ENCODE data around the gene ROBO1. TPM values are rescaled to one million over a fixed set of nuclear protein-coding genes. Genes with fewer than 3 reads are reported as not detected.

ROBO1 gene
- total and polyA plus RNA-seq, 2 of the 13 experiments (the other 11 are each of a cell fraction or from before 2014, with no cell fraction given), result 52.2 to 71.0 TPM

GRCh38 chr3:78872195-78872594 lies 895.6 kb downstream of the ROBO1 start (continued):
- TF ChIP-seq ZBTB3 (CRISPR knock-in tag; IDR thresholded peaks at IDR 0.05; ENCODE audit: borderline replicate concordance, low read depth) (peak; percentile 57; the same call in 1 of the 2 replicates), ZSCAN9 (CRISPR knock-in tag; IDR thresholded peaks at IDR 0.05; ENCODE audit: borderline replicate concordance) (no peak; the same call in 1 of the 2 replicates), ZNF10 (CRISPR knock-in tag; IDR thresholded peaks at IDR 0.05; ENCODE audit: borderline replicate concordance, low read depth) (no peak), GATAD2A (CRISPR knock-in tag; IDR thresholded peaks at IDR 0.05) (peak; percentile 89), ARNT2 (CRISPR knock-in tag; IDR thresholded peaks at IDR 0.05; ENCODE audit: low read depth) (no peak), GFI1 (CRISPR knock-in tag; IDR thresholded peaks at IDR 0.05; ENCODE audit: borderline replicate concordance) (0 out of 2 replicates have a peak, but pooled peaks have one; percentile 49), ZSCAN12 (CRISPR knock-in tag; IDR thresholded peaks at IDR 0.05) (no peak), ARNT (IDR thresholded peaks at IDR 0.05) (no peak), CHD4 (IDR thresholded peaks at IDR 0.05; ENCODE audit: borderline replicate concordance, low read length) (no peak), RBM39 (IDR thresholded peaks at IDR 0.05; ENCODE audit: low read depth, low read length, poor library complexity, severe bottlenecking) (no peak), ZNF678 (CRISPR knock-in tag; IDR thresholded peaks at IDR 0.05) (no peak), ZNF20 (CRISPR knock-in tag; IDR thresholded peaks at IDR 0.05) (no peak), PAWR (CRISPR knock-in tag; IDR thresholded peaks at IDR 0.05; ENCODE audit: borderline replicate concordance) (no peak), DNMT3B (CRISPR knock-in tag; conservative IDR thresholded peaks at IDR 0.05) (no peak), ZFP62 (CRISPR knock-in tag; IDR thresholded peaks at IDR 0.05) (no peak), RAD21 (CRISPR knock-in tag; IDR thresholded peaks at IDR 0.05) (no peak), ZBTB42 (CRISPR knock-in tag; IDR thresholded peaks at IDR 0.05) (no peak), ZFP36L1 (CRISPR knock-in tag; IDR thresholded peaks at IDR 0.05) (no peak), NFIB (CRISPR knock-in tag; IDR thresholded peaks at IDR 0.05; ENCODE audit: borderline replicate concordance) (no peak), MBNL3 (CRISPR knock-in tag; conservative IDR thresholded peaks at IDR 0.05) (no peak), HDAC2 (CRISPR knock-in tag; IDR thresholded peaks at IDR 0.05) (no peak; the same call in 1 of the 2 replicates), TMF1 (CRISPR knock-in tag; IDR thresholded peaks at IDR 0.05; ENCODE audit: low read depth) (no peak), ZNF598 (CRISPR knock-in tag; IDR thresholded peaks at IDR 0.05; ENCODE audit: borderline replicate concordance) (no peak), NFE2L2 (IDR thresholded peaks at IDR 0.05; ENCODE audit: low read length) (no peak)
- TF ChIP-seq, protein P1, sequence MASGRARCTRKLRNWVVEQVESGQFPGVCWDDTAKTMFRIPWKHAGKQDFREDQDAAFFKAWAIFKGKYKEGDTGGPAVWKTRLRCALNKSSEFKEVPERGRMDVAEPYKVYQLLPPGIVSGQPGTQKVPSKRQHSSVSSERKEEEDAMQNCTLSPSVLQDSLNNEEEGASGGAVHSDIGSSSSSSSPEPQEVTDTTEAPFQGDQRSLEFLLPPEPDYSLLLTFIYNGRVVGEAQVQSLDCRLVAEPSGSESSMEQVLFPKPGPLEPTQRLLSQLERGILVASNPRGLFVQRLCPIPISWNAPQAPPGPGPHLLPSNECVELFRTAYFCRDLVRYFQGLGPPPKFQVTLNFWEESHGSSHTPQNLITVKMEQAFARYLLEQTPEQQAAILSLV (CRISPR knock-in tag; IDR thresholded peaks at IDR 0.05; ENCODE audit: borderline replicate concordance), result no peak
- TF ChIP-seq, protein P2, sequence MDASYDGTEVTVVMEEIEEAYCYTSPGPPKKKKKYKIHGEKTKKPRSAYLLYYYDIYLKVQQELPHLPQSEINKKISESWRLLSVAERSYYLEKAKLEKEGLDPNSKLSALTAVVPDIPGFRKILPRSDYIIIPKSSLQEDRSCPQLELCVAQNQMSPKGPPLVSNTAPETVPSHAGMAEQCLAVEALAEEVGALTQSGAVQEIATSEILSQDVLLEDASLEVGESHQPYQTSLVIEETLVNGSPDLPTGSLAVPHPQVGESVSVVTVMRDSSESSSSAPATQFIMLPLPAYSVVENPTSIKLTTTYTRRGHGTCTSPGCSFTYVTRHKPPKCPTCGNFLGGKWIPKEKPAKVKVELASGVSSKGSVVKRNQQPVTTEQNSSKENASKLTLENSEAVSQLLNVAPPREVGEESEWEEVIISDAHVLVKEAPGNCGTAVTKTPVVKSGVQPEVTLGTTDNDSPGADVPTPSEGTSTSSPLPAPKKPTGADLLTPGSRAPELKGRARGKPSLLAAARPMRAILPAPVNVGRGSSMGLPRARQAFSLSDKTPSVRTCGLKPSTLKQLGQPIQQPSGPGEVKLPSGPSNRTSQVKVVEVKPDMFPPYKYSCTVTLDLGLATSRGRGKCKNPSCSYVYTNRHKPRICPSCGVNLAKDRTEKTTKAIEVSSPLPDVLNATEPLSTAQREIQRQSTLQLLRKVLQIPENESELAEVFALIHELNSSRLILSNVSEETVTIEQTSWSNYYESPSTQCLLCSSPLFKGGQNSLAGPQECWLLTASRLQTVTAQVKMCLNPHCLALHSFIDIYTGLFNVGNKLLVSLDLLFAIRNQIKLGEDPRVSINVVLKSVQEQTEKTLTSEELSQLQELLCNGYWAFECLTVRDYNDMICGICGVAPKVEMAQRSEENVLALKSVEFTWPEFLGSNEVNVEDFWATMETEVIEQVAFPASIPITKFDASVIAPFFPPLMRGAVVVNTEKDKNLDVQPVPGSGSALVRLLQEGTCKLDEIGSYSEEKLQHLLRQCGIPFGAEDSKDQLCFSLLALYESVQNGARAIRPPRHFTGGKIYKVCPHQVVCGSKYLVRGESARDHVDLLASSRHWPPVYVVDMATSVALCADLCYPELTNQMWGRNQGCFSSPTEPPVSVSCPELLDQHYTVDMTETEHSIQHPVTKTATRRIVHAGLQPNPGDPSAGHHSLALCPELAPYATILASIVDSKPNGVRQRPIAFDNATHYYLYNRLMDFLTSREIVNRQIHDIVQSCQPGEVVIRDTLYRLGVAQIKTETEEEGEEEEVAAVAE (CRISPR knock-in tag; IDR thresholded peaks at IDR 0.05; ENCODE audit: borderline replicate concordance), result no peak
- TF ChIP-seq, protein P3, sequence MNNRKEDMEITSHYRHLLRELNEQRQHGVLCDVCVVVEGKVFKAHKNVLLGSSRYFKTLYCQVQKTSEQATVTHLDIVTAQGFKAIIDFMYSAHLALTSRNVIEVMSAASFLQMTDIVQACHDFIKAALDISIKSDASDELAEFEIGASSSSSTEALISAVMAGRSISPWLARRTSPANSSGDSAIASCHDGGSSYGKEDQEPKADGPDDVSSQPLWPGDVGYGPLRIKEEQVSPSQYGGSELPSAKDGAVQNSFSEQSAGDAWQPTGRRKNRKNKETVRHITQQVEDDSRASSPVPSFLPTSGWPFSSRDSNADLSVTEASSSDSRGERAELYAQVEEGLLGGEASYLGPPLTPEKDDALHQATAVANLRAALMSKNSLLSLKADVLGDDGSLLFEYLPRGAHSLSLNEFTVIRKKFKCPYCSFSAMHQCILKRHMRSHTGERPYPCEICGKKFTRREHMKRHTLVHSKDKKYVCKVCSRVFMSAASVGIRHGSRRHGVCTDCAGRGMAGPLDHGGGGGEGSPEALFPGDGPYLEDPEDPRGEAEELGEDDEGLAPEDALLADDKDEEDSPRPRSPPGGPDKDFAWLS (CRISPR knock-in tag; IDR thresholded peaks at IDR 0.05; ENCODE audit: borderline replicate concordance), result no peak
